GM21447 (cell line): Measurements from ENCODE around the gene CDK13.

Experiments
- ATAC-seq: cut with Tn5 transposase; IDR thresholded peaks from one replicate; pipeline ENCODE4 v1.9.1; 2021; ENCODE audit not compliant: unreplicated experiment

The CDK13 gene

GRCh38 chr7:39948956-39949928, 814 bp upstream of the CDK13 start:
- peak; percentile 66 for ATAC-seq

GRCh38 chr7:39950473-39951225, 593 bp downstream of the CDK13 start:
- no peak for ATAC-seq

- ATAC-seq, result peak; percentile 17
Measured at GRCh38 chr7:39951226-39952194, 1.5 kb downstream of the CDK13 start.

GRCh38 chr7:39952374-39952773, 2.3 kb downstream of the CDK13 start:
- ATAC-seq, result no peak

- no peak for ATAC-seq
Measured at GRCh38 chr7:39952803-39953202, 2.7 kb downstream of the CDK13 start.

- ATAC-seq, result no peak
Measured at GRCh38 chr7:39954694-39955093, 4.6 kb downstream of the CDK13 start.

GRCh38 chr7:39958038-39958437, 8.0 kb downstream of the CDK13 start:
- ATAC-seq, result peak; percentile 45

- ATAC-seq, result no peak
Measured at GRCh38 chr7:39967406-39968161, 17.5 kb downstream of the CDK13 start.

- no peak for ATAC-seq
Measured at GRCh38 chr7:39969431-39969830, 19.4 kb downstream of the CDK13 start.

- ATAC-seq, result peak; percentile 79
Measured at GRCh38 chr7:39971924-39972323, 21.9 kb downstream of the CDK13 start.

- no peak for ATAC-seq
Measured at GRCh38 chr7:39973801-39974200, 23.7 kb downstream of the CDK13 start.

- ATAC-seq, result no peak
Measured at GRCh38 chr7:39978230-39978934, 28.3 kb downstream of the CDK13 start.

- ATAC-seq, result no peak
Measured at GRCh38 chr7:39979406-39980073, 29.5 kb downstream of the CDK13 start.

- no peak for ATAC-seq
Measured at GRCh38 chr7:39985398-39985918, 35.4 kb downstream of the CDK13 start.

GRCh38 chr7:39987641-39988347, 37.7 kb downstream of the CDK13 start:
- ATAC-seq, result no peak

GRCh38 chr7:40000734-40001315, 50.8 kb downstream of the CDK13 start:
- ATAC-seq, result no peak

GRCh38 chr7:40001649-40002048, 51.6 kb downstream of the CDK13 start:
- no peak for ATAC-seq

- ATAC-seq, result no peak
Measured at GRCh38 chr7:40003597-40003996, 53.5 kb downstream of the CDK13 start.
